Kidney capillary endothelial cell (primary cell): ENCODE results near the gene SORT1.
A peak's percentile ranks its signal among the peaks of the same experiment; 100 is the strongest.
"Not testable (repeated sequence)": the region's sequence is repeated elsewhere in the genome, so short reads cannot be mapped to it uniquely, and the experiment has no call there.

Experiments
- DNase-seq: peaks from one replicate; pipeline ENCODE4 v3.0.0-alpha.2; 2018; ENCODE audit warnings: low spot score

SORT1 gene

DNA sequence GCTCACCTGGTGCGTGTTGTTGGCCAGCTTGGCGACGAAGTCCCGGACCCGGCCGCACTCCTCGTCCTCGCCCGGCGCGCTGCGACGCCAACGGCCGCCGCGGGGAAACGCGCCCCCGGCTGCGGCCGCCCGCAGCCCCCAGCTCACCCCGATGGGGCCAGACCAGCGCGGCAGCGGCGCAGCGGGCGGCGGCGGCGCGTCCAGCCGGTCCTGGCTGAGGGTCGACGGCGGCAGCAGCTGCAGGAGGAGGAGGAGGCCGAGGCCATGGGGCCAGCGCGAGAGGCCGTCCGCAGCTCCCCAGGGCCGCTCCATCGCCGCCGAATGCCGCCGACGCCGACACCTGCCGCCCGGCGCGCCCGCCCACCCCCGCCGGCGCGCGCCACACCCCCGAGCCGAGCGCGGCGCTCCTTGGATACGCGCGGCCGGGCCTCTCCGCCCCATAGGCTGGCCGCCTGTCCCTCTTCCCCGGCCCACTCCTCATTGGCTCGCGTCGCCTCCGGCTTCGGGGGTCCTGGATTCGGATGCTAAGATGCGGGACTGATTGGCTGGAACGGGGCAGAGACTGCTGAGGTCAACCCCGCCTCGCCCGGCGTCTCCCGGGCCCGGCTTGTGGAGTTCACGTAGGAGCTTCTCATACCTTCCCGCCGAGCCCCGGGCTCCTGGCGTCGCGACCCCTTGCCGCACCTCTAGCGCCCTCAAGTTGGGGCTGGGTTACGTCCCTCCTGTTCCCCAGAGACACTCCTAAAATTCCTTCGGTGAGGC is at the start of gene SORT1:
Gene SORT1 (minus strand): TSS at position 338 of the 762 bp plus-strand sequence. CDS start 26 bp downstream, at position 312.
- peak; percentile 60 for DNase-seq

DNA sequence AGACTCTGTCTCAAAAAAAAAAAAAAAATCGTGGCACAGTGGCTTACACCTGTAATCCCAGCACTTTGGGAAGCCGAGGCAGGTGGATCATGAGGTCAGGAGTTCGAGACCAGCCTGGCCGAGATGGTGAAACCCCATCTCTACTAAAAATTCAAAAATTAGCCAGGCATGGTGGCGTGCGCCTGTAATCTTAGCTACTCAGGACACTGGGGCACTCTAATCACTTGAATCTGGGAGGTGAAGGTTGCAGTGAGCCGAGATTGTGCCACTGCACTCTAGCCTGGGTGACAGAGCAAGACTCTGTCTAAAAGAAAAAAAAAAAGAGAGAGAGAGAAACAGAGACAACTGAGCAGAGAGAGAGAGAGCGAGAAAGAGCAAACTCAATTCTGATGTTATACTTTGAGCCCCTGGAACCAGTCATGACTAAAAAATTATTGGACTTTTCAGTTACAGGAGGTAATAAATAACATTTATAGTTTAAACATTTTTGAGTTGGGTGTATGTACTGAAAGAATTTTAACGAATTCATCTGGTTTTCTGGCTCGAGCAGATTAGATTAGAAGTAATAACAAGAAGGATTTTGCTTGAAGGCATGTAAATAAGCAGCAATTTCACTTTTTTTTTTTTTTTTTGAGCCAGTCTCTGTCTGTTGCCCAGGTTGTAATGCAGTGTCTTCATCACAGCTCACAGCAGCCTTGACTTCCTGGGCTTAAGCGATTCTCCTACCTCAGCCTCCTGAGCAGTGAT is 48.4 kb upstream of the SORT1 start:
- DNase-seq: not testable (repeated sequence)

DNA sequence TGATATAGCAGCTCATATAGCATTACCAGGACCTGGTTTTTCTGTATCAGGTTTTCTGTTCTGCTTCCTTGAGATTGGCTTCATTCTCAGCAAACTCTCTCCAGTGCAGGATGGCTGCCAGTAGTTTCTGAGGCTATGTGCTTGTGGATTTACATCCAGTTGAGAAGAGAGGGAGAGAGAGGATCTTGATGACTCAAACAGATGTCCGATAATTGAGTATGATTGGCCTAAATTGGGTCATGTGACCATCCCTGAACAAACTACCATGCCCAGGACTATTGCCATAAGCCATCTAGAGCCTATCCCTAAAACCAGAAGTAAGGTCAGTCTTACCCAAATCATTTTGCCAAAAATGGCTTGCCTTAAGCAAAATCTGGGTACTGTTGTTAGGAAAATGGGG is 46.6 kb upstream of the SORT1 start:
- DNase-seq: no peak

DNA sequence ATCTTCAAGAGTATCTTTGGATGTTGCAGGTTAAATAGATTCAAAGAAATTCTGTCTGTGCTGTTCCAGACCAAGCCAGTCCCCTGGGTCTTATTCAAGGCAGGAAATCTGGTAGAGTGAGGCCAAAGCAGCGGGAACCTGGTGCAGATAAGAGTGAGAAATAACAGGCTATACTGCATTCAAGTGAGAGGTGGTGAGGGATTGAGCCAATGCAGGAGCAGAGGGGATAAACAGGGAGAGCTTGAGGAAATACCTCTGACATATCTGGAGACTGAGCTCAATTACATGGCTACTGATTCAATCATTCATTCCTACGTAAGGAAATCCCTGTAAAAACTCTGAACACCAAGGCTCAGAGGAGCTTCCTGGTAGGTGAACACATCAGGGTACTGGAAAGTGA is 45.8 kb upstream of the SORT1 start:
- no peak for DNase-seq

DNA sequence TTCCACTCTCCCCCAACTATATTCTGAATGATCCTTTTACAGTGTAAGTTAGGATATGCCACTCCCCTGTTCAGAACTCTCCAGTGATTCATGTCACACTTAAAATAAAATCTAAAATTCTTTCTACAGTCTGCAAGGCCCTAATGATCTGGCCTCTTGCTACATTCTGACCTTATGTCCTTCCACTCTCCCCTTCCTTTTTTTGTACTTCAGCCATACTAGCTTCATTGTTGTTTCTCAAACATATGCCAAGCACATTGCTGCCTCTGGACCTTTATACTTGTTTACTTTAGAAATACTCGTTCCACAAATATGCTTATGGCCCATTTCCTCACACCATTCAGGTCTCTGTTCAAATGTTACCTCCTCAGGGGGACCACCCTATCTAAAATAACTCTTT is 43.4 kb upstream of the SORT1 start:
- no peak for DNase-seq

DNA sequence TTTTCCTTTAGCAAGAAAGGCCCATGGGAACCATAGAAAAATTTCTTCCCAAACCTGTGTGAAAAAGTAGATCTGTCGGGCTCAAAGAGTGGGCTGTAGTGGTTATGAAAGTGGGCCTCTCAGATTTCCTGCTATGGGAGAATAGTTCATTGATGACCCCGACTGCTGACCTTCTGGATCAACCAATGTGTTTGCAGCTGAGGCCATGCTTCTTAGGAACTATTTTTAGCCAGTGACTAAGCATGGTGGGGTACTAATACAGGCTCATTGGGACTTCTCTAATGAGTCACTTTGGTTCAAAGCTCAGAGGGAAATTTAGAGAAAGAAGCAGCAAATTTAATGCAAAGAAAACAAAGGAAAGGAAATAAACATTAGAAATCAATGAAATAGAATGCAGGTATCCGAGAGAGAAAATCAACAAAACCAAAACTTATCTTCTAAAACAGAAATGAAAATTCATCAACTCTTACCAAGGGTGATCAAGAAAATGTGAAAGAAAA is 41.1 kb upstream of the SORT1 start:
- peak; percentile 78 for DNase-seq

DNA sequence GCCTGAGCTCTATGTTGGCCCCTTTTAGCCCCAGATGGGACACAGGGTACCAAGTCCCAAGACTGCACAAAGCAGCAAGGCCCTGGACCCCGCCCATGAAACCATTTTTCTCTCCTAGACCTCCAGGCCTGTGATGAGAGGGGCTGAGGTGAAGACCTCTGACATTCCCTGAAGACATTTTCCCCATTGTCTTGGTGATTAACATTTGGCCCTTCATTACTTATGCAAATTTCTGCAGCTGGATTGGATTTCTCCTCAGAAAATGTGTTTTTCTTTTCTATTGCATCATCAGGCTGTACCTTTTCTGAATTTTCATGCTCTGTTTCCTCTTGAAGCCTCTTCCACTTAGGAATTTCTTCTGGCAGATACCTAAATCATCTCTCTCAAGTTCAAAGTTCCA is 36.8 kb upstream of the SORT1 start:
- no peak for DNase-seq

DNA sequence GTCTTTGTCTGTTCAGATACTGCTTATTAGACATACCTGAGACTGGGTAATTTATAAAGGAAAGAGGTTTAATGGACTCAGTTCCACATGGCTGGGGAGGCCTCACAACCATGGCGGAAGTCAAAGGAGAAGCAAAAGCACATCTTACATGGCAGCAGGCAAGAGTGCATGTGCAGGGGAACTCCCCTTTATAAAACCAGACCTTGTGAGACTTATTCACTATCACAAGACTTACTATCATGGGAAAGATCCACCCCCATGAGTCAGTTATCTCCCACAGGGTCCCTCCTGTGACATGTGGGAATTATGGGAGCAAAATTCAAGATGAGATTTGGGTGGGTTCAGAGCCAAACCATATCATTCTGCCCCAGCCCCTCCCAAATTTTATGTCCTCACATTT is 35.6 kb upstream of the SORT1 start:
- no peak for DNase-seq

DNA sequence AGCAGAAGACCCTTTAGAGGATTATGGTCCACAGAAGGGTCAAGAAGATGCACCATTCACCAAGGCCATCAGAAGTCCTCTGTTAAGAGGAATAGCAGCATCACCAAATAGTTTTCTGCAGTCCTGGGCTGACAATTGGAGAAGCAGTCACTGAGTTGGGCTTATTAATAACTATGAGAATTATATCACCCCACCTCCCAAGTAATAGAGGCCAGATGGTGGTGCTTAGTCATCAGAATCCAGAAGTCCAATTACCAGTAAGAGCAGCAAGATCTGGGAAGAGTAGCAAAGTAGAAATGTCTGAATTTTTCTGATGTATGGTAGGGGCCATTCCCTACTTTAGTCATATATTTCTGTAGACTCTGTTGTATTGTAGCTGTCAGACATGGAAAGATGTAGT is 34.6 kb upstream of the SORT1 start:
- DNase-seq: no peak

DNA sequence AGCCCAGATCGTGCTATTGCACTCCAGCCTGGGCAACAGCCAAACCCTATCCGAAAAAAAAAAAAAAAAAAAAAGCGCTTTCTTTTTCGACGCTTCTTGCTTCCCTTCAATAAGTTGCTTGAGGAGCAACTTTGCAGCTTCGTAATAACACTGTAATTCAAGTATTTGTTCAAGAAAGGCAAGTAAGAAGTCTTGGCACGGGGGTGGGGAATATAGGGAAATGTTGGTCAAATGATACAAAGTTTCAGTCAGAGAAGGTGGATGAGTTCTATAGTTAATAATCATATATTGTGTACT is 29.4 kb upstream of the SORT1 start:
- no peak for DNase-seq

DNA sequence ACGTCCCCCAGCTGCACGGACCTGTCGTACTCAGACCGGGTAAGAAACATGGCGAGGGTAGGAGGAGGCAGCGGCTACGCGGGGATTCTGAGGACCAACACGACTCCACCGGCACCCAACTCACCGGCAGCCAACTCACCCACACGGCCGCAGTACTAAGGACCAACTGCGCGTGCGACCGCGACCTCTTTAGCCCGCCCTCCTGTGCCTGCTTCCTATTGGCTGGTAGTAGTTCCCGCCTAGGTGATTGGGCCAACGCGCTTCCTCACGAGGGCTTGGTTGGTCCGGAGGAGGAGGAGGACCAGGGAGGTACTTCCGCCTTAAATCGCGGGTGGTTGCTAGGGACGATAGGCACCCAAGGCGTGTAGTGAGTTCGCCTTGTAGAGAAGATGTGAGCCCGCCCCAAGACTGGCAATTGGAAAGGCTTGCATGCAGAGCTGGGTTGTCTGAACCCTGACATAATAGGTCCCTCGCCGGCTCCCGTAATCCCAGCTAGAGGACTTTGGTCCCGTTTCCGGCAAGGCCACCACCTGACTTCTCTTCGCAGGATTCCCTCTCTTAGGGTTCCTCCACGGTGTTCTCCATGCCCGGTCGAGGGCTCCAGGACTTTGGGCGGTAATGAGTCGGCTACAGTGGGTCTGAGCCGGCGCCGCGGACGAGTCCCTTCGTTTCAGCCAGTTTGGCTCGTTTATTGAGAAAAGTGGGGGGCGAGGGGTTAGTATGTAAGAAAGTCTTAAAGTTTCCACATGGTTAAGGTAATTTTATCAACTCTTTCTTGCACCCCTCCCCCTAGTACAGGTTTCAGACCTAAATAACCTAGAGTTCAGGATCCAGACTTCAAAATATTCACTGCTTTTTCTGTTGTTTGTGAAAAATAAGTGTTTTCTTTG is 28.8 kb upstream of the SORT1 start, which contains the start of gene PSMA5:
Gene PSMA5 (minus strand): TSS at position 168 of the 890 bp plus-strand sequence. CDS start 118 bp downstream, at position 50.
- peak; percentile 98 for DNase-seq

DNA sequence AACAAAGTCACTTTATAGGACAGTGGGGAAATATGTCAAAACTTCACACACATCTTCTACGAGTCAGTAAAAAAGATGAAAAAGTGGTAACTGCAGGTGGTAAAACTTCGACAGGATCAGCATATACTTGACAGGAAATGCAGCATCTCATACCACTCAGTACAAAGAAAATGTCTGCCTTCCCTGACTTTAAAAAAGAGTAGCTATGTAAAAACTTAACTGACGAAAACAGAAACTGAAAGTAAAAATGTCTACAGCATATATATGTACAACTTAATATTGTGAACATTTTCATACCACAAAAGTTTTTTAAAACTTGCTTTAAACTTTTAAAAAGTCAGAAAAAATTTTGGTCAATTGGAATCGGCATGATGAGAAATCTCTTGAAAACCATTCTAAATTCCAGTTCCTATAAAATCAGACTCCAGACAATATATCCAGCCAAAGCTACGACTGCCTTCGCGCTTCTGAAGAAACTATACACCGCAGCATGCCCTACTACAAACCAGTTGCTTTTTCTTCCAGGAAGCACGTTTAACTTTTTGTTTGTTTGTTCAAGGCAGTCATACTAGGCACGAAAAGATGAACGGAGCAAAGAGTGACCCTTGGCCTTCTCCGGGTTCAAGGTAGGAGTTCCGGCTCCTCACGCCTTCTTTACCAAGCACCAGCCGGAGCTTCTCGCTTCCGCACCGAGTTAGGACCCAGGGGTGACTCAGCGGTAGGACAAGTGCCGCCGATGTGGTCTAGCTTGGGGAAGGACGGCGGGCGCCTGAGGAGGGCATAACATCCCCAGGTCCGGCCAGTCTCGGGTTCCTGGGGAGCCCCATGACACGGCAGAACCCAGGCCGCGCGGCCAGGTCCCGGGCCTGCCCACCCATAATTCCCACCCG is 27.9 kb upstream of the SORT1 start:
- peak; percentile 66 for DNase-seq

DNA sequence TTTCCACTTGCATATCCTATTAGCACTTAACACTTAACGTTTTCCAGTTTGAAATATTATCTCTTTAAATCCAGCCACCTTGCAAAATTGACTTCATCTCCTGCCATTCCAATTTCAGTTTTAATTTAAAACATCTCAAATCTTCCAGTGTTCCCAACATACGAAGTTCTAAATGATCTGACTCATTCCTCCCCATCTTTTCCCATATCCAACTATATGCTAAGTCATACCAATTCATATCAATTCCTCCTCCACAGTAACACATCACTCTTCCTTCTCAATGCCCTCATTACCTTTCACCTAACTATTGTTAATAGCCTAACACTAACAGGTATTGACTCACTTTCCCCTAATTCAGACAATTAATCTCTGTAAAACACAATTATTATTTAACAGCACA is 25.8 kb upstream of the SORT1 start:
- no peak for DNase-seq

DNA sequence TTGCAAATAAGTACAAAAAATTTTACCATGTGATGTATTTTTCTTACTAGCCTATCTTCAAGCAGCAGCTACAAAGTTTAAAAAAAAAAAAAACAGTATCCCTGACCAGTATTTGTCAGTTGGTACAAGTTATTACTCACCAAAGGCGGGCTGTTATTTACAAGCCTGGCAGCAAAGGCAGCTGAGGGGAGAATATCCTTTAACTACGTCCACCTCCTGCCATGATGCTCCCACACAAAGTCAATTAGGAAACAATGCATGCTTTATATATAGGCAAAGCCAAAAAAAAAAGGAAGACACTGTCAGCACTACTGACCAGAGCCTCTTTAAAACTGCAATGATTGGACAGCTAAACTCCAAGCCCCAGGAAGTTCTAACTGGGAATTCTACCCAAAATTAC is 14.8 kb upstream of the SORT1 start:
- no peak for DNase-seq

DNA sequence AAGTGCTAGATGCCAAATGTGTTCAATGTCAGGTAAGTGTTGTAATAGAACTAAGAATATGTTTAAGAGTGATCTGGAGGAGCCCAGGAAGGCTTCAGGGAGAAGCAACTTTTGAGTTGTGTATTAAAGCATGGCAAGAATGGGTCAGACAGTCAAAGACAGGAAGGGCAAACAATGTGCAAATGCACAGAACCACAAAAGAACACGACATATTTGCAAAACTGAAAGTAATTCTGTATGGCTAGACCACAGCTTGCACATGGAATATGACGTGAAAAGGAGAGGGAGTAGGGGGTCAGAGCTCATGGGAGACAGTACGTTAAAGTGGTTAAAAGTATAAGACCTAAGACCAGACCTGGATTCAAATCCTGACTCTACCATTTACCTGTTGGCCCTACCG is 7.1 kb upstream of the SORT1 start:
- DNase-seq: no peak

DNA sequence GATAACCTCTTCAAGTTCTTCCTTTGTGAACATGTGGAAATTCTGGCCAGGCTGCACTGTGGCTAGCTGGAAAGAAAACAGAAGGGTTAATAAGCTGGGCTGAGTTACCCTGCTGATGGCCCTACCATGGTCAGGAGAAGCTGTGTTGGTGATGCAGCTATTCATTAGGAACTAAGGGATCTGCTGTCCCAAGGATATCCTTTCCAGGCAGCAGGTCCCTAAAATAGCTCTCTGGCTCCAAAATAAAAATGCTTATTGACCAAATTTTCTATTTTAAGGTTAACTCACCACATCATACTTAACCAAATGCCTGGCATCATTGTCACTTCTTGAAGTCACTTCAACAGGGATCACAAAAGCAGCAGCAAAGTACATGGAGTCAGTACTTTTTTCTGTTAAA is 4.3 kb upstream of the SORT1 start:
- DNase-seq: no peak

DNA sequence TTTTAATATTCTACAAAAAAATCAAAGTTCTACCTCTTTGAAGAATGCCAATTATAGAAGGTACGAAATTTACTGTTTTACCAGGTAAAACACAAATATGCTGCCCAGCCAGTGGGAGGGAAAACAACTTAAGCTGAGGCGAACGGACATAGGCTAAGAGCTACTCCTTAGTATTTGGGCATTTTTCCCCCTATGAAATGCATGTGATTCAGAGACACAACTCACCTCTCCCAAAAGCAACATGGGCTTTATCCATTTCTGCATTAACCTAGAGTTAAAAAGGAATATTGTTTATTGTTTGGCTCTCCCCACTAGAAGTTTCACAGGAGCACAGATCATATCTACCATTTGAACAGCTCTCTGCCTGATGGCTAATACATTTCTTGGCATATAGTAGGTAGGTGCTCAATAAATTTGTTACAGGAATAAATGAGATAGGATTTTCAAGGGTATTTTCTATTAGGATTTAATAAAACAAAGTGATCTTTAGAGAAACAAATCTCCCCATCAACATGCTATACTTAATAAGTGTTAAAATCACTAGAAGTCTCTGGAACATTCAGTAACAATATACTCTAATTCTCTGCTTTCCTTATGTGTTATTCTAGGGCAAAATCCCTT is 2.4 kb upstream of the SORT1 start:
- DNase-seq: no peak

DNA sequence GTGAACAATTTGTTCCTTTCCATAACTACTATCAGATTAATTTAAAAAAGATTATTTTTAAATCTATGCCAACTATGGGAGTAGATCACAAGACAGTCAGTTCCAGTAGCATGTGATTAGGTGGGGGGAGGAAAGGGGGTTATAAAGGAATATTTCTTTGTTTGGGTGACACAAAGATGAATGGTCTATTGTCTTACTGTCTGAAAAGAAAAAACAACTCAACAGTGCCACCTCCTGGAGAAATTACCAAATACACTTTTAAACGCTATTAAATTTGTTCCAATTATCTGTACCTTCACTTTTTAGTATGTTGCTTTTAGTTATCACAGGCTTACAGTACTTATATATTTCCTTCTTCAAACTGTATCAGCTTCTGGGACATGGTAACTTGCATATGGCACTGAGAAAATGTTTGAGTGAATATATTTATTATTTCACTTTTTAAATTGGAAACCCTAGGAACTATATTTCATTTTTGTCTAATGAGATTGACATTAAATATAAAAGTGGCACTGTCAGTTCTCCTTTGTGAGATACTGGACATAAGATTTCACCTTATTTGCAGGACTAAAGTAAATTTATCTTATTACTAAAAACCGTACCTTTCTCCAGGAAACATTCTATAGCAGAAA is 1.7 kb upstream of the SORT1 start:
- DNase-seq: peak; percentile 76

DNA sequence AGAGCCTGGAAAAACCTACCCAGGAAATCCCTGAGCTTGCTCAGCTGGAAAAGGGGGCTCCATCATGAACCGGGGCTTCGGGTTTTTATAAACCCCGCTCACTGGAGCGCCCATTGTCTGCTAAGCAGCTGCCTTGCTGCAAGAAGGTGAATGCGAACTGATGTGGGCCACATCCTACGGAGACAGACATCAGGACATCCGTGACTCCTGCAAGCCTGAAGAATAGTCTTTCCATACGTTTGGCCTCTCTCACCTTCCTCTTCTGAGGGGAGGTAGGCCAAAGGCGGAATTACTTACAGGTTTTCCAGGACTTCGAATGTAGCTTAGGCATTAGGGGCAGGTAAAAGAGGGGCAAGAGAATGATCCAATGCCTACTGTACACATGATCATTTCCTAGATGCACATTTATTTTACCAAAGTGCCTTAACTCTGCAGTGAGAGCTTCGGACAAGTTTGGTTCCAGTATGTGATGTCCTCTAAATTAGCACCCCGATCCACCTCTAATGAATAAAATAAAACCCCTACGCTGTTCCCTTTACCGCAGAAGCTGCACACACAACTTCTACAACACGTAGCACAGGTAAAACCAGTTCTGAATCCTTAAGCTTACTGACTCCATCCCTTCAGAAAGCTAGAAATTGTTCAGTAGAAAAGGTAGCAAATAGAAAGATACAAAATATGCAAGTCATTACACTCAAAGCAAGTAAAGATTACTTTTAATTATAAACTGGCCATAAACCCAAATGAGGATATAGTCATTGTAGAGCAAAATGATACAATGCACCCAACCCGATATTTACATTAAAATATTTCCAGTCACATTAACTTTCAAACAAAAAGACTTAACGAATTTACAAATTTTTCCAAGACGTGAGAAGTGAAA is 866 bp upstream of the SORT1 start:
- no peak for DNase-seq
